IgD-negative memory B cell (primary cell): ENCODE results near the gene MRTFA. TPM values are rescaled to one million over a fixed set of nuclear protein-coding genes. Genes with fewer than 3 reads are reported as not detected.

Experiments used
- H3K27ac Mint-ChIP-seq, 3 donors: one replicate each; pipeline ENCODE4 v1.8.0; 2020 to 2022; ENCODE audit warnings: mild to moderate bottlenecking in 3 of 3, mixed read lengths in 3 of 3, moderate library complexity in 1 of 3
- H3K27me3 Mint-ChIP-seq: one replicate; pipeline ENCODE4 v1.8.0; 2021; ENCODE audit warnings: mixed read lengths
- H3K36me3 Mint-ChIP-seq: one replicate; pipeline ENCODE4 v1.8.0; 2020; ENCODE audit warnings: mild to moderate bottlenecking, mixed read lengths
- H3K4me1 Mint-ChIP-seq, 3 donors: one replicate each; pipeline ENCODE4 v1.8.0; 2020 to 2022; ENCODE audit warnings: mixed read lengths in 3 of 3, mild to moderate bottlenecking in 1 of 3
- H3K4me3 Mint-ChIP-seq, 4 donors: one replicate each; pipeline ENCODE4 v1.8.0; 2020 to 2022; ENCODE audit warnings: mild to moderate bottlenecking in 4 of 4, mixed read lengths in 4 of 4, moderate library complexity in 3 of 4
- H3K9me3 Mint-ChIP-seq, 3 donors: one replicate each; pipeline ENCODE4 v1.8.0; 2020 to 2021; ENCODE audit warnings: mixed read lengths in 3 of 3, mild to moderate bottlenecking in 1 of 3
- polyA plus RNA-seq: library from polyadenylated mRNA; unstranded; fragments of 300-500 nt; fragmentation: Illumina TruSeq; gene quantifications from one replicate; pipeline ENCODE4 v1.2.3, GENCODE V29; 2021

MRTFA gene
- polyA plus RNA-seq, 1 donor from 2014 or later: 17.2 TPM

DNA sequence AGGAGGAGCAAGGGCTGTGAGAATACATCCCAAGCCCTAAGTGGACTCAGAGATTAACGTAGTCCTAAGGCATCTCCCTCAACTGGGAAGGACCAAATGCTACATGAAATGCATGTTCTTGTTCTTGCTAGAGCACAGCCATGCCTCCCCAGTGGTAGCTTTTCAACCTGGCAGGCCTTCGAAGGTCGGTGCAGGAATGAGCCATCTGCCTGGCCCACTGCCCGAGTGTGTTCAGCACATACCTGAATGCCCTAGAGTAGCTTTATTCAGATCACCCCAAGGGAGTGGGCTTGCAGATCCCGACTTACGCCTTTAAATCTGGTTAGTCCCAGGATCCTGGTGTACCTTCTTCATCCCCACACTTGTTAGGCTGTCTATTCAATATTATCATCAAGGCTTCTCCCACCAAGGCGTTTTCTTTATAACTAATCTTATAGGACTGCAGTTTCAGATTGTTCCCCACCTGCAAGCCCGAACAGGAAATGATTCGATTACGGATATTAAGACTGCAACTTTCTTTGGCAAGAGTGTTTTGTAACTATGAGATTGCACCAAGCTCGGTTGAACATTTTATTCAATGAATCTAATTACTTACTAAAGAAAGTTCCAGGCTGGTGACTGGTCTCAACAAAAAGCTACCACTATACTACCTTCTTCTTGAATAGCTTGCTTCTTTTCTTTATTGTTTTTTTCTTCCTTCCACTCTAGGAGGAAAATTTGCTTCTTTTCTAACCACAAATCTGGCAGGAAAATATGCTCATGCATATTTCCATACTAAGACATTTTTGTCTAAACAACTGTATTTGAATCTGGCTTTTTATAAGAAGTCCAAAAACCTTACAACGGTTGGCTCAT lies 150.5 kb downstream of the MRTFA start:
- peak overlapping the region in 1 of 4 donors; percentile 39 for H3K4me3 Mint-ChIP-seq
- H3K9me3 Mint-ChIP-seq: no peaks in the 10 kb centered on the region
- peaks cover 10 to 19% (median 16%) of the 10 kb centered on the region in 3 donors for H3K4me1 Mint-ChIP-seq
- H3K27ac Mint-ChIP-seq: peak overlapping the region in 1 of 3 donors; percentile 13
- peaks cover 5% of the 10 kb centered on the region for H3K36me3 Mint-ChIP-seq
- no peaks in the 10 kb centered on the region for H3K27me3 Mint-ChIP-seq

DNA sequence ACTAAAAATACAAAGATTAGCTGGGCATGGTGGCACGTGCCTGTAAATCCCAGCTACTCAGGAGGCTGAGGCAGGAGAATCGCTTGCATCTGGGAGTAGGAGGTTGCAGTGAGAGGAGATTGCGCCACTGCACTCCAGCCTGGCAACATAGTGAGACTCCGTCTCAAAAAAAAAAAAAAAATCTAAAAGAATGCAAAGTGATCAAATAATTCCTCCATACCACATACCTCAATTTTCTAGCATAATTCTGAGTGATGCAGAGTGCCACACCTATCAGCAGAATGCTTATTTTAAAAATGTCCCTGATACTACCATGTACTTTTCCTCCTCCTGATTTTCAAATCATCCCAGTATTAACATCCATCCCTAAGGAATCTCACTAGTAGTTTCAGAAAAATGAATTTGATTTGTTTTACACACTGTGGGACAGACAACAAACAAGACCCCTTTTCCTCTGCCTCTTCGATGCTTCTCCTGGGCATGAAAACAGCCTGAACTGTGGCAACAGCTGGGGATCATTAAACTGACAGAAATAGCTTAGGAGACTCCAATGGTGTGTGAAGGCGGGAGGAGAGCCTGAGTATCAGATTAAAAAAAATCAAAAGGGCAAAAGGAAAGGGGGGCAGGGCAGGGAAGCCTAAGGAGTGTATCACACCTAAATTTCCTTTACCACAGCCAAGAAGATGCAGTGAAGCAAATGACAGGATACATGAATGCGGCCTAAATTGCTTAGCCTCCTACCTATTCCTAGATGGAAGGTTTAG lies 151.4 kb downstream of the MRTFA start:
- Mint-ChIP-seq H3K36me3 (peaks cover 6% of the 10 kb centered on the region), H3K4me1 (peaks cover 11 to 20% (median 14%) of the 10 kb centered on the region in 3 donors), H3K27me3 (no peaks in the 10 kb centered on the region), H3K9me3 (no peaks in the 10 kb centered on the region), H3K4me3 (no peak overlapping the region), H3K27ac (peak overlapping the region in 2 of 3 donors; percentile 12 to 13)

GRCh38 chr22:40482886-40483285 lies 153.6 kb downstream of the MRTFA start:
- H3K4me1 Mint-ChIP-seq: peaks cover 23 to 27% (median 26%) of the 10 kb centered on the region in 3 donors
- H3K27me3 Mint-ChIP-seq: no peaks in the 10 kb centered on the region
- H3K27ac Mint-ChIP-seq: no peak overlapping the region

GRCh38 chr22:40482391-40482790 lies 154.1 kb downstream of the MRTFA start:
- Mint-ChIP-seq H3K36me3 (peaks cover 6% of the 10 kb centered on the region), H3K27ac (no peak overlapping the region), H3K4me1 (peaks cover 18 to 27% (median 22%) of the 10 kb centered on the region in 3 donors), H3K4me3 (no peak overlapping the region), H3K9me3 (no peaks in the 10 kb centered on the region), H3K27me3 (no peaks in the 10 kb centered on the region)

More at GRCh38 chr22:40482886-40483285, 153.6 kb downstream of the MRTFA start:
- Mint-ChIP-seq H3K36me3 (peaks cover 6% of the 10 kb centered on the region), H3K9me3 (no peaks in the 10 kb centered on the region), H3K4me3 (no peak overlapping the region)

DNA sequence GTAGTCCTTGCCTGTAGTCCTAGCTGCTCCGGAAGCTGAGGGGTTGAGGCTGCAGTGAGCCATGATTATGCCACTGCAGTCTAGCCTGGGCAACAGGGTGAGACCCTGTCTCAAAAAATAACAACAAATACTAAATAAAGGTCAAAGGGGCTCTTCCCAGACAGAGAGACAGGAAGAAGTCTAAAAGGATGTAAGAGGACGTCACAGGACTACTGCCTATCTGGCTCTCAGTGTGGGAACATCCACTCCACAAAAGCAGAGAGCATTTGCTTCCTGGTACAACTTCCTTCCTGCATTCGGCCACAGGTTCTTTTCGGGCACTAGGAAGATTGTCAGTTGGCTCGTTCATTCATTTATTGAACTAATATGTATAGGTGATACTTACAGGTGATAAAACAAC lies 155.5 kb downstream of the MRTFA start:
- H3K27ac Mint-ChIP-seq: no peak overlapping the region
- no peaks in the 10 kb centered on the region for H3K9me3 Mint-ChIP-seq
- no peak overlapping the region for H3K4me3 Mint-ChIP-seq
- H3K4me1 Mint-ChIP-seq: peaks cover 17 to 24% (median 22%) of the 10 kb centered on the region in 3 donors
- no peaks in the 10 kb centered on the region for H3K27me3 Mint-ChIP-seq
- peaks cover 6% of the 10 kb centered on the region for H3K36me3 Mint-ChIP-seq

GRCh38 chr22:40479887-40480538 lies 156.5 kb downstream of the MRTFA start:
- H3K27me3 Mint-ChIP-seq: no peaks in the 10 kb centered on the region
- no peak overlapping the region for H3K27ac Mint-ChIP-seq
- H3K9me3 Mint-ChIP-seq: no peaks in the 10 kb centered on the region
- H3K4me3 Mint-ChIP-seq: no peak overlapping the region
- peaks cover 15 to 22% (median 22%) of the 10 kb centered on the region in 3 donors for H3K4me1 Mint-ChIP-seq
- peaks cover 6% of the 10 kb centered on the region for H3K36me3 Mint-ChIP-seq

DNA sequence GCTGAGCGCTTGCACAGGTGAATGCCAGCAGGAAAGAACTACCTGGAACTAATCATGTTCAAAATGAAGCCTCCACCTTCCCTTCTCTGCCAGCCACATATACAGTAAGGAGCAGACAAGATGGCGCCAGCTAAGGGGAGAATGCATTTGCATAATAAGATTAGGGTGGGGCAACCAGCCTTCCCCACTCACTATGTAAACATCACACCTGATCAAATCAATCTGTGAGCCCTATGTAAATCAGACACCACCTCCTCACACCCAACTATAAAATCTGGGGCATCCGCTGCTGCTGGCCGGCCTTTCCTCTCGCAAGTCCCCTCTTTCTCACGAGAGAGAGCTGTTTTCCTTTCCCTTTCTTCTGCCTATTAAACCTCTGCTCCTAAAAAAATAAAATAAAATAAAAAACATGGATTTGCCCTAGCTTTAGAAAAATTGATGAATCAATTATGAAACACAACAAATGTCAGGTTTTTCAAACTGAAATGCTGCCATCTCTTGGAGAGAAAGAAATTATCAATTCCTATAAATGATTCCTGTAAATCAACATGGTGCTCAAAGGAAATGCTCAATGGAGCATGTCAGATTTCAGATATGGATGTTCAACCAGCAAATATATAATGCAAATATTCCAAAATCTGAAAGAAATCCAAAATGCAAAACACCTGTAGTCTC lies 157.3 kb downstream of the MRTFA start:
- no peaks in the 10 kb centered on the region for H3K9me3 Mint-ChIP-seq
- H3K27me3 Mint-ChIP-seq: no peaks in the 10 kb centered on the region
- H3K4me3 Mint-ChIP-seq: peak overlapping the region in 1 of 4 donors; percentile 52
- H3K4me1 Mint-ChIP-seq: peaks cover 17 to 22% (median 20%) of the 10 kb centered on the region in 3 donors
- H3K27ac Mint-ChIP-seq: peak overlapping the region in 1 of 3 donors; percentile 9
- H3K36me3 Mint-ChIP-seq: peaks cover 6% of the 10 kb centered on the region

DNA sequence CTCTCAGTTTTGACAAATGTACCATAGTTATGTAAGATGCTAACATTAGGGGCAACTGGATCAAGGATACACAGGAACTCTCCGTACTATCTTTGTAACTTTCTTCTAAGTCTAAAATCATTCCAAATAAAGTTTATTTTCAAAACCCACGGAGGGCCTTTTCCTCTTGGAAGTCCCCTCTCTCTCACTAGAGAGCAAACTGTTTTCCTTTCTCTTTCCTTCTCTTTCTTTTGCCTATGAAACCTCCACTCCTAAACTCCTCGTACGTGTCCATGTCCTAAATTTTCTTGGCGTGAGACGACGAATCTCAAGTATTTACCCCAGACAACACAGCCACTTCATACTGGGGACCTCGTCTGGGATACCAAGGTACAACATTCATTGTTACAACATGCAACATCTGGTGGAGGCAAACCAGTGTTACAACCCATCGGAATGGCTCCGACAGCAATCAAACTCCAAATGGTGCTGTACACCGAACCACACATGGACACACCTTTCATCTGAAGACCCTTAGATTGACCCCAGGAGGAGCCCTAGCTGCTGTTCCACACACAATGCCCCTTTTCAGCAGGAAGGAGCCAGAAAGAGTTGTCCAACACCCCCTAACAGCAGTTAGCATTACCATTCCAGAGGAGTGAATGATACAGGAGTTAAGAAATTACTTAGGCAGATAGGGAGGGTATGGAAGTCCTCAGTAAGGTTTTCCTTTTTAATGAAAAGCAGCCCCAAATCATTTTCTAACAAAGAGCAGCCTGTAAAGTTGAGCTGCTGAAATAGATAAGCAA lies 158.0 kb downstream of the MRTFA start:
- H3K9me3 Mint-ChIP-seq: no peaks in the 10 kb centered on the region
- H3K27me3 Mint-ChIP-seq: no peaks in the 10 kb centered on the region
- no peak overlapping the region for H3K27ac Mint-ChIP-seq
- H3K36me3 Mint-ChIP-seq: peaks cover 6% of the 10 kb centered on the region
- H3K4me3 Mint-ChIP-seq: no peak overlapping the region
- H3K4me1 Mint-ChIP-seq: peaks cover 17 to 22% (median 20%) of the 10 kb centered on the region in 3 donors

DNA sequence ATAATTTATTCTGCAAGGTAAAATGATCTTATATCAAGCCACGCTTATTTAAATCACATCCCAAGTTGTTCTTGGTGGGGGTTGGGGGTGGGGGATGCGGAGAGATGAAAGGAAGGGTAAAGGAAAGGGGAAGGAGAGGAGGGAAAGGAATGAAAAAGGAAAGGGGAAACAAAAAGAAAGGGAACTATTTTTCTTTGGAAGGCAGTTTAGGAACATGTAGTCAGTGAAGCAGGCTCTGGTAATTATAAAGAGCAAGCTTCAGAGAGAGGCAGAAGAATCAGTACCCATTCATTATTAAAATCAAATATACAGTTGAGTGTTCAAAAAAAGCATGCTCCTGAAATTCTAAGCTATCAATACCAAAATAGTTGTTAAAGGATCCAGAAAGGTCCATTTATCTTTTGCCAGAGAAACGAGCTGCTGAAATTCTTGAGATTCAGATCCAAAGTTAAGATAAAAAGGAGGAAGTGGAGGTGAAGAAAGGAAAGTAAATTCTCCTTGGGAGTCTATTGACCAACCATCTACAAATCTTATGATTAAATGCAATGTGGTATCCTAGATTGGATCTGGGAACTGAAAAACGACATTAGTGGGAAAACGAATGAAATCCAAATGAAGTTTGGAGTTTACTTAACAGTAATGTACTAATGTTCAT lies 158.7 kb downstream of the MRTFA start:
- H3K36me3 Mint-ChIP-seq: peaks cover 6% of the 10 kb centered on the region
- peaks cover 17 to 22% (median 20%) of the 10 kb centered on the region in 3 donors for H3K4me1 Mint-ChIP-seq
- no peak overlapping the region for H3K4me3 Mint-ChIP-seq
- no peaks in the 10 kb centered on the region for H3K27me3 Mint-ChIP-seq
- no peak overlapping the region for H3K27ac Mint-ChIP-seq
- no peaks in the 10 kb centered on the region for H3K9me3 Mint-ChIP-seq

DNA sequence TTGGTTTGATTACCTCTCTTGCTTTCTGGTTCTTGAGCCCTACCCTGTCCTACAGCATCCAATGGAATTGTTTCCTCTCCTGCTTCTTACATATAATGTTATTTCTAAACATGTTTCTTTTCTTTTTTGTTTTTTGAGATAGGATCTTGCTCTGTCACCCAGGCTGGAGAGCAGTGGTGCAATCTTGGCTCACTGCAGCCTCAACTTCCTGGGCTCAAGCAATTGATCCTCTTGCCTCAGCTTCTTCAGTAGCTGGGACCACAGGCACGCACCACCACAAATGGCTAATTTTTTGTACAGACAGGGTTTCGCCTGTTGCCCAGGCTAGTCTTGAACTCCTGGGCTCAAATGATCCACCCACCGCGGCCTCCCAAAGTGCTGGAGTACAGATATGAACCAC lies 160.2 kb downstream of the MRTFA start:
- no peaks in the 10 kb centered on the region for H3K27me3 Mint-ChIP-seq
- no peaks in the 10 kb centered on the region for H3K9me3 Mint-ChIP-seq
- peaks cover 19 to 21% (median 20%) of the 10 kb centered on the region in 3 donors for H3K4me1 Mint-ChIP-seq
- H3K36me3 Mint-ChIP-seq: peaks cover 7% of the 10 kb centered on the region
- H3K27ac Mint-ChIP-seq: no peak overlapping the region
- no peak overlapping the region for H3K4me3 Mint-ChIP-seq

DNA sequence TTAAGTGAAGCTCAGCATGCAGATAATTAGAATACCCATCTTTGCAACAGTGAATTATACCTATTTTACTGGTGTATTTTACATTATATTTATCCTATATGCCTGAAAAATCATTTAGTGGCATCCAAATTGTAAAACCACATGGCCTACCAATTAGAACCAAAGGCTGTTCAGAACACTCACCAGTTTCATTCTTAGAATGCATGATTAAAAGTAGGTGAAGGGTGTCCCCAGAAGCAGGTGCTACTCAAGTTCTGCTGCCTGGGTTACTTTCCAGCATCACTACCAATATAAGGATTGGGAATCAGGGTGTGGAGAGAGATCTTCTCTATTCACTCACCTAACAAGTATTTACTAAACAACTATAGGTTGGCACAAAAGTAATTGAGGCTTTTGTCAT lies 162.8 kb downstream of the MRTFA start:
- Mint-ChIP-seq H3K27ac (no peak overlapping the region), H3K9me3 (no peaks in the 10 kb centered on the region), H3K27me3 (no peaks in the 10 kb centered on the region), H3K4me3 (no peak overlapping the region), H3K4me1 (peaks cover 4 to 11% (median 11%) of the 10 kb centered on the region in 3 donors), H3K36me3 (peaks cover 3% of the 10 kb centered on the region)

DNA sequence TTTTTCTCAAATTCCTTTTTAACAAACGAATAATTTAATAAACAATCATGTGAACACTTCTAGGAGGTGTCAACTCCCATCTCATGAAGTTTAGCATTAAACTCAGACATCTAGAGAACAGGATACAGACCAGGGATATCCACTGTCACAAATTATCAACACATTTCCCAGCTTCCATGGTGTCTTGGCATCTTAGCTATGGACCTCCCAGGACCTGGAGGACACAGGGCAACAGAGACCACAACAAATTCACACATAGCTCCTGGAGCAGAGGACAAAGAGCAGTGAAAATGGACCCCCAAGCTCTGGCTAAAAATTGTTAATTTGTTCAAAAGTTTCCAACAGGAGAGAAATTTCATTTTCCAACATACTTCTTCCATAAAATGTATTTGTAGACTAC lies 163.9 kb downstream of the MRTFA start:
- no peak overlapping the region for H3K4me3 Mint-ChIP-seq
- H3K4me1 Mint-ChIP-seq: peaks cover 0 to 11% (median 6%) of the 10 kb centered on the region in 3 donors
- H3K9me3 Mint-ChIP-seq: no peaks in the 10 kb centered on the region
- H3K27me3 Mint-ChIP-seq: no peaks in the 10 kb centered on the region
- peaks cover 3% of the 10 kb centered on the region for H3K36me3 Mint-ChIP-seq
- no peak overlapping the region for H3K27ac Mint-ChIP-seq

GRCh38 chr22:40472051-40472450 lies 164.5 kb downstream of the MRTFA start:
- Mint-ChIP-seq H3K27me3 (no peaks in the 10 kb centered on the region), H3K27ac (no peak overlapping the region), H3K4me1 (peaks cover 0 to 11% (median 4%) of the 10 kb centered on the region in 3 donors), H3K9me3 (no peaks in the 10 kb centered on the region), H3K4me3 (no peak overlapping the region), H3K36me3 (peaks cover 3% of the 10 kb centered on the region)
